Erythroblast (primary cell): ENCODE results near the gene RNF212.

Source experiments
- GATA1 ChIP-seq: IDR thresholded peaks from 2 replicates; pipeline ENCODE4 v1.6.1; 2011; ENCODE audit warnings: low read depth, mild to moderate bottlenecking, control low read depth, low read length, moderate library complexity
- POLR2A ChIP-seq: IDR thresholded peaks from 2 replicates; pipeline ENCODE4 v1.6.1; 2011; ENCODE audit warnings: mild to moderate bottlenecking, low read length

DNA sequence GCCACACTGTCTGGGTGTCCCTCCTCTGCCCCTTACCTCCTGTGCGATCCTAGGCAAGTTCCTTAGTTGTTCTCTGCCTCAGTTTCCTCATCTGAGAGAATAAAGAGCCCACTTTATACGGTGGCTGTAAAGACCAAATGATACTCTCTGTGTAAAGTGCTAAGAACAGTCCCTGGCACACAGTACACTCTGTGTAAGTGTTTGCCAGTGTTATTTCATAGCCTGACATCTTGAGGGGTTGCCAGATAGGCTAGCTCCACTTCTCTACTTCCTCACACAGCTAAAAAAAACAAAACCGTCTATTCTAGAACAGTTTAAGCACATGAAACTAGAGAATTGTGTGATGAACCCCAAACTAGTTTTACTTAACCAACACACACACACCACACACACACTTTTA is 42.0 kb upstream of the RNF212 start:
- no peak for TF ChIP-seq POLR2A
- no peak for TF ChIP-seq GATA1
